ENCODE data around the gene CLEC17A. TPM values are rescaled to one million over a fixed set of nuclear protein-coding genes. Genes with fewer than 3 reads are reported as not detected.

Gene CLEC17A
- total RNA-seq, 1 experiment from 2014 or later: not detected

DNA sequence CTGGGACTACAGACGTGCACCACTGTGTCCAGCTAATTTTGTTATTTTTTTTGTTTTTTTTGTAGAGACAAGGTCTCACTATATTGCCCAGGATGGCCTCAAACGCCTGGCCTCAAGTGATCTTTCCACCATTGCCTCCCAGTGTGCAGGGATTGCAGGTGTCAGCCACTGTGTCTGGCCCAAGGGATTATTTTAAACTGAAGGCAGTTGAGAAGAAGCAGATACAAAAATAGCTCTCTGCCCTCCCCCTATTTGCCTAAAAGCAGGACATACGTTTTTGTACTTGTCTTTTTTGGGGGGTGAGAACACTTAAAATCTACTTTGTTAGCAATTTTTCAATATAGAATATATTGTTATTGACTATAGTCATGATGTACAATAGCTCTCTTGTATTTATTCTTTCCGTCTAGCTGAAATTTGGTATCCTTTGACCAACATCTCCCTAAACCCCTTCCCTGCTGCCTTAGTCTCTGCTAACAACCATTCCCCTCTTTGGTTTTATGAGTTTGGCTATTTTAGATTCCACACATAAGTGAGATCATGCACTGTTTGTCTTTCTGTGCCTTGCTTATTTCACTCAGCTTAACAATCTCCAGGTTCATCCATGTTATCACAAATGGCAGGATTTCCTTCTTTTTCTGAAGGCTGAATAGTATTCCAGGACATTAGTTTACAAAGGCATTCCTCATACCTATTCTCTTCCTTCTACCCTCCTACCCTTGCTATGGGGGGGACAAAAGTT lies 56.8 kb downstream of the CLEC17A start:
- TF ChIP-seq CTCF (conservative IDR thresholded peaks at IDR 0.05): no peak
- no peak for TF ChIP-seq EZH2 (IDR thresholded peaks at IDR 0.05; ENCODE audit: low read depth)
- CTCF ChIA-PET: no interaction called here
- POLR2A ChIA-PET (ENCODE audit: unreplicated experiment): interaction anchor here (0.5 kb wide), 1 partner anchor 398 kb away, joined by 4 read pairs; no protein-coding TSS in a partner anchor
- Histone ChIP-seq H3K27ac (no peak overlapping the region), H3K4me2 (no peak overlapping the region), H3K36me3 (ENCODE audit: low read depth) (no peaks in the 10 kb centered on the region), H3K9me2 (ENCODE audit: insufficient read depth) (no peaks in the 10 kb centered on the region), H3K4me3 (no peak overlapping the region), H3K4me1 (replicated peaks; ENCODE audit: insufficient read depth) (no peaks in the 10 kb centered on the region), H3K9me3 (ENCODE audit: insufficient read depth, low read depth) (peaks cover 6% of the 10 kb centered on the region; the same call in 1 of the 2 replicates), H2AFZ (no peak overlapping the region), H3F3A (ENCODE audit: insufficient read depth, low read depth) (no peaks in the 10 kb centered on the region), H4K20me1 (ENCODE audit: insufficient read depth) (no peaks in the 10 kb centered on the region), H3K79me2 (ENCODE audit: low read depth) (no peaks in the 10 kb centered on the region), H3K27me3 (ENCODE audit: insufficient read depth, low read depth) (peaks cover 67% of the 10 kb centered on the region)
- DNase-seq: no peak
- intact Hi-C loops (cut with micrococcal nuclease; ENCODE audit: unreplicated experiment): no loop called here
- BruUV-seq (replicated peaks): no TSS peak

DNA sequence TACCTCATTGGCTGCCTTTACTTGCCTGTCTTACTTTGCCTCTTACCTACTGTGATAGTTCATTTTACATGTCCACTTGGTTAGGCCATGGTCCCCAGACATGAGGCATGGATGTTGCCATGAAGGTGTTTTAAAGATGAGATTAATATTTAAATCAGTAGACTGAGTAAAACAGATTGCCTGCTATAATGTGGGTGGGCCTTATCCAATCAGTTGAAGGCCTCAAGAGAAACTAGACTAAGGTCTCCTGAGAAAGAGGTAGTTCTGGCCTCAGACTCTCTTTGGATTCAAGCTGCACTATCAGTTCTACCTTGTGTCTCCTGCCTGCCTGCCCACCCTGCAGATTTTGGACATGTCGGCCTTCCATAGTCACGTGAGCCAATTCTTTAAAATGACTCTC lies 65.6 kb downstream of the CLEC17A start:
- Histone ChIP-seq H3K79me2 (ENCODE audit: low read depth) (no peaks in the 10 kb centered on the region), H3K36me3 (ENCODE audit: low read depth) (no peaks in the 10 kb centered on the region), H3F3A (ENCODE audit: insufficient read depth, low read depth) (no peaks in the 10 kb centered on the region), H3K27me3 (ENCODE audit: insufficient read depth, low read depth) (peaks cover 33% of the 10 kb centered on the region), H4K20me1 (ENCODE audit: insufficient read depth) (no peaks in the 10 kb centered on the region), H3K9me3 (ENCODE audit: insufficient read depth, low read depth) (no peaks in the 10 kb centered on the region; the same call in 1 of the 2 replicates), H2AFZ (no peak overlapping the region), H3K4me1 (replicated peaks; ENCODE audit: insufficient read depth) (no peaks in the 10 kb centered on the region), H3K4me2 (no peak overlapping the region), H3K4me3 (no peak overlapping the region), H3K27ac (no peak overlapping the region), H3K9me2 (ENCODE audit: insufficient read depth) (no peaks in the 10 kb centered on the region; the same call in 1 of the 2 replicates)
- DNase-seq: no peak
- no peak for TF ChIP-seq EZH2 (IDR thresholded peaks at IDR 0.05; ENCODE audit: low read depth)
- no peak for TF ChIP-seq CTCF (conservative IDR thresholded peaks at IDR 0.05)
- BruUV-seq (replicated peaks): no TSS peak
- CTCF ChIA-PET: no interaction called here
- intact Hi-C loops (cut with micrococcal nuclease; ENCODE audit: unreplicated experiment): no loop called here
- POLR2A ChIA-PET (ENCODE audit: unreplicated experiment): no interaction called here

DNA sequence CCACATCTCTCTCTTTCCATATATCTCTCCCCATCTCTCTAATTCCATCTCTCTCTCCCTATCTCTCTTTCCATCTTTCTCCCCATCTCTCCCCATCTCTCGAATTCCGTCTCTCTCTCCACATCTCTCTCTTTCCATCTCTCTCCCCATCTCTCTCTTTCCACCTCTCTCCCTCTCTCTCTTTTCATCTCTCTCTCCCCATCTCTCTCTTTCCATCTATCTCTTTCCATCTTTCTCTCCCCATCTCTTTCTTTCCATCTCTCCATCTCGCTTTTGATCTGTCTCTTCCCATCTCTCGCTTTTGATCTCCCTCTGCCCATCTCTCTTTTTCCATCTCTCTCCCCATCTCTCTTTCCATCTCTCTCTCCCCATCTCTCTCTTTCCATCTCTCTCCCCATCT lies 66.1 kb downstream of the CLEC17A start:
- H2AFZ ChIP-seq: no peak overlapping the region
- no peaks in the 10 kb centered on the region for H4K20me1 ChIP-seq (ENCODE audit: insufficient read depth)
- H3K36me3 ChIP-seq (ENCODE audit: low read depth): no peaks in the 10 kb centered on the region
- POLR2A ChIA-PET (ENCODE audit: unreplicated experiment): no interaction called here
- no peak overlapping the region for H3K4me2 ChIP-seq
- H3K27ac ChIP-seq: no peak overlapping the region
- no TSS peak for BruUV-seq (replicated peaks)
- H3K79me2 ChIP-seq (ENCODE audit: low read depth): no peaks in the 10 kb centered on the region
- H3K4me3 ChIP-seq: no peak overlapping the region
- intact Hi-C loops (cut with micrococcal nuclease; ENCODE audit: unreplicated experiment): no loop called here
- no peaks in the 10 kb centered on the region for H3F3A ChIP-seq (ENCODE audit: insufficient read depth, low read depth)
- DNase-seq: no peak
- no peaks in the 10 kb centered on the region; the same call in 1 of the 2 replicates for H3K9me2 ChIP-seq (ENCODE audit: insufficient read depth)
- peaks cover 33% of the 10 kb centered on the region for H3K27me3 ChIP-seq (ENCODE audit: insufficient read depth, low read depth)
- no peaks in the 10 kb centered on the region for H3K9me3 ChIP-seq (ENCODE audit: insufficient read depth, low read depth)
- TF ChIP-seq CTCF (conservative IDR thresholded peaks at IDR 0.05): no peak
- no peak for TF ChIP-seq EZH2 (IDR thresholded peaks at IDR 0.05; ENCODE audit: low read depth)
- no peaks in the 10 kb centered on the region for H3K4me1 ChIP-seq (replicated peaks; ENCODE audit: insufficient read depth)
- CTCF ChIA-PET: no interaction called here
